ENCODE data around the gene HPS1.
"Not testable (repeated sequence)": the region's sequence is repeated elsewhere in the genome, so short reads cannot be mapped to it uniquely, and the experiment has no call there.

The HPS1 gene

DNA sequence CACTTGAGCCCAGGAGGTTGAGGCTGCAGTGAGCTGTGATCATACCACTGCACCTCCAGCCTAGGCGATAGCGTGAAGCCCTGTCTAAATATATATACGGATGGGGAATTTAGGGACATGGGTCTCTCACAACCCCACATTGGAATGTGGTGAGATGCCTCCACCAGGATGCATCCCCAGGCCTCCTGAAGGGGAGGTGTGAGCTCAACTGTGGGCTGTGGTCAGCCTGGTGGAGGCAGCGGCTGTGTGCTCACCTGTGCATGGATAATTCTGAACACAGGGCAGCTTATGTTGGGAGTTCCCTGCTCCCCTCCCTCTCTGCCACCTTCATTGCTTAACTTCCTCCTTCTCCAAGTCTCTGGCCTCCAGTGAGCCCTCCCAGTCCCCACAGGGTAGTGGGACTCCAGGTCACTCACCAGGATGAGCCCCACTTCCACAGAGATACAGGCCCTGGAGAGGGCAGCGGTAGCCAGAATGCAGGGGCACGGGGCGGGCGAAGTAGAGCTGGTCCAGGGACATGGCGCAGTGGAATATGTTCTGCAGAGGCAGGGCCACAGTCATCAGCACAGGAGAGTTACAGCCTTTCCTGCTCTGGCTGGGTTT is 62.1 kb downstream of the HPS1 start:
- no peak for DNase-seq

DNA sequence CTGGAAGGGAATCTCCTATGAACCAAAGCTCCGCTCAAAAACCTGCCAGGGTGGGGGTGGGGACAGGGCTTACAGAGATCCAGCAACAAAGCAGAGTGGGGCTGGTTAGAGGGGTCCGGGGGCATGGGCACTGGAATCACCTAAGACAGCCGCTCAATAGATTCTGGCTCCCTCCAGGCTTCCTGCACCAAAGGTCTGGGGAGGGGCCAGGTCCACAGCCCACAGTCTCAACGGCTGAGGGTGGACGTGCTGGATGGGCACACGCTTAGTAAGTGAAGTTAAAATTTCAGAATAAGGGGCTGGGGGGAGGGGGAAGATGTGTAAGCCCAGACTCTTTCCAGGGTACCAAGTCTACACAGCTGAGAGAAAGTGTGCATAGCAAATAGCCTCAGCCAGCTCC is 62.9 kb downstream of the HPS1 start:
- DNase-seq: no peak

DNA sequence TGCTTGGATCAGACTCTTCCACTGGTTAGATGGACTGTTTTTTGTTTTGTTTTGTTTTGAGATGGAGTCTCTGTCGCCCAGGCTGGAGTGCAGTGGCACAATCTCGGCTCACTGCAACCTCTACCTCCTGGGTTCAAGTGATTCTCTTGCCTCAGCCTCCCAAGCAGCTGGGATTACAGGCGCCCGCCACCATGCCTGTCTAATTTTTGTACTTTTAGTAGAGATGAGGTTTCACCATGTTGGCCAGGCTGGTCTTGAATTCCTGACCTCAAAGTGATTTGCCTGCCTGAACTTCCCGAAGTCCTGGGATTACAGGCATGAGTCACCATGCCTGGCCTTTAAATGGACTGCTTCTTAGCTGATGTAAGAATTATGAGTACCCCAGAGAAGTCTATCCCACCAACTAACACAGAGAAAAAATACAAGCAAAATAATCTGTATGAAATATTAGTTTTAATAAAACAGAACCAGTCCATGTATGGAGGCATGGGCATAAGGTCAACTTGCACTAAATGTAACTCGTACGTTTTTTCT is 63.5 kb downstream of the HPS1 start:
- not testable (repeated sequence) for DNase-seq

DNA sequence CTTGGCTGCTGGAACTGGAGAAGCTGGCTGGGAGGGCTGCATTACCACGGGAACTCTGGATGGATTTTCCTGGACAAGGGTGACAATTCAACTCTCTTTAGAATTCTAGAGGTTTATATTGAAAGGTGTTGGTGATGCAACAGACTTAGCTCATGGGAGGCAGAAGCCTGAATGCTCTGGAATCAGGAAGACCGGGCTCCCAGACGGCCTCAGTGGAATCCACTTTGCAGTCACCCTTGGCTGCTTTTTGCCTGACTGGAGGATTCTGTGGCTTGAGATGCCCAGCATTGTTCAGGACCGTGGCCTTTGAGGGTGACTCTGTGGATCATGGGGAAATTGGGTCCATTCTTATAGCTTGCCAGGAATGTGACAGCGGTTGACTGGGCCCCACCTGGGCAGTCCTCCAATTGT is 64.0 kb downstream of the HPS1 start:
- DNase-seq: no peak

DNA sequence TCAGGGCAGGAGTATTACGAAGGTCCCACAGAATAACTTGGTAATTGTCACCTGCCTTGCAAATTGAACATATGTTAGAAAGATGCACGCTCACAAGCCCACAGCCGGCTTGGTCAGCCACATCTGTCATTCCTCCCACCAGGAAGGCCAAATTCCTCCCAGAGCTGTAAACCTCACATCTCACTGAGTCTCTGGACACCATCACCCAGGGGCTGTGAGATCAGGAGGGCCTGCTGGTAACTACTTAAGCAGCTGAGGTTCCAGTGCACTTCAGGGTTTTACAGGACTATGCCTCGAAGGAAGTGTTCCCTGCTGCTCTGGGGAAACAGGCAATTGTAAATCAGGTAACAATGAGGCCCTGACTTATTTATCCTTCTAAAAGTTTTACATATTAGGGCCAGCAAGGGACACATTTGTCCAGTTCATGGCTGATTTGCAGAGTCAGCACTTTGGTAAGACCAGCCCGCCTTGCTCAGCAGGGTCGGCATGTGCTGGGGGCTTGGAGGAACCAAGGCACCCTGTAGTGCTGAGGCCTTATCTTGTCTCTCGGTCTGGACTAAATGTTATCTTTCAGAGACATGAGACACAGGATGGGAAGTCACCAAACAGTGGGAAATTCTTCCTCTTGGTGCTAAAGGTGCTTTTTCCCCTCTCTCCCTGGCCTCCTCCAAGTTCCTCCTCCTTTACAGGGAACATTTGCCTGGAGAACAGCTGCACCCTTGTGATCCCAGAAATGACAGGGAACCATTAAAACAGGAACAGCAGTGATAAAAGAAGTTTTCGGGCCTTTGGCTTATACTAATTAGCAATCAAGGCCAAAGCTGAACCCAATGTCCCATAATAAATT is 66.0 kb downstream of the HPS1 start:
- no peak for DNase-seq

DNA sequence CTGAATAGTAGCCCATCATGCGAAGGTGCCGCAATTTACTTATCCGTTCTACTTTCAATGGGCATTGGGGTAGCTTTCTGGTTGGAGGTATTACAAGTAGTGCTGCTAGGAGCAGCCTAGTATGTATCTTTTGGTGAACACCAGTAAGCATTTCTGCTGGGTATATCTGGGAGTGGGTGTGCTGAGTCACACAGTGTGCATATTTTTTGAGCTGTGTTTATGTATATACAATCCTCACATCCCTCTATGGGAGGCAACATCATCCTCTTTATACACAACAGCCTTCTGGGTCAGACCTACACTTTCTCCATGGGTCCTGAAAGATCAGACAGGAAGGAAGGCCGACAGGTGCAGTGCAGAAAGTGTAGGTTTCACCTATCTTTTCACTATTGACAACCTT is 68.0 kb downstream of the HPS1 start:
- no peak for DNase-seq

DNA sequence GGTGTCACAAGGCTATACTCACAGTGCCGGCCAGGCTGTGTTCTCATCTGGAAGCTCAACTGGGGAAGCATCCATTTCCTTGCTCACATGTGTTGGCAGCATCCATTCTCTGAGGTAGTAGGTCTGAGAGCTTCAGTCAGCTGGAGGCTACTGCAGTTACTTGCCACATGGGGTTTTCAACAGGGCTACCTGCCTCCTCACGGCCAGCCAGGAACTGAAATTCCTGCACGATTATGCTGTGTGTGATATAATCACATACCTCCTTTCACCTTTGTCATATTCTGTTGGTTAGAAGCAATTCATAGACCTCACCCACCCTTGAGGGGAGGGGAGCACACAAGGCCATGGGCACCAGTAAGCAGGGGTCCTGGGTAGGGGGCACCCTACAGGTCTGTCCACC is 69.2 kb downstream of the HPS1 start:
- DNase-seq: no peak

DNA sequence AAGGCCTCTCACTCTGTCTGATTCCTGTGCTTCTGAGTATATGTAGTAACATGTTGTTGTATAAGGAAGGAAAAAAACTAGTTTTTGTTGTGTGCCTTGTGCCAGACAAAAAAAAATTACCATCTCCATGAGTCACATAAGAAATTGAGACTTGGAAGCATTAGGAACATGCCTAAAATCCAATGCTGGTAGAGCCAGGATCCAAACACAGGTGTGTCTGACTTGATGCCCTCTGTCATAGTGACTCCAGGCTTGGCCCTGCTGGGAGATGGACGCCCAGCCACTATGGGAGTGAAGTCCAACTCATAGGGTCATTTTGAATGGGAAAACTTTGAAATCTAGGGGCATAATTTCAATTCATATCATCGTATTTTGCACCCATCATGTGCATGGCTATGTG is 69.7 kb downstream of the HPS1 start:
- DNase-seq: no peak

DNA sequence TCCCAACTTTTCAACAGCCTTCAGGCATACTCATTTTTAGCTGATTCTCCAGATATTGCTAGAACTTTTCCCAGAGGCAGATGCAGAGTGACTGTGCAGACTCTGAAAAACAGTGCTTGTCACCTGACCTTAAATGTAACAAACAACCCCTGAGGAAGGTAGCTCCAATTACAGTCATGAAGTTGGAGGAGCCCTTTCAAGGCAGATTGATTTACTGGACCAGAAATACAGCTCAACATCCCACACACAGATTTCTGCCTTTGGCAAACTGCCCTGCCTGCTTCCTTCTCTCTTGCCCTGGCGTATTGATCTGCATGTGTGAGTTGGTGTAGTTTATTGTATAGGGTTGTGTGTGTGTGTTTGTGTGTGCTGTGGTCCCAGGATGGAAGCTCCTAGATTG is 70.2 kb downstream of the HPS1 start:
- DNase-seq: no peak

DNA sequence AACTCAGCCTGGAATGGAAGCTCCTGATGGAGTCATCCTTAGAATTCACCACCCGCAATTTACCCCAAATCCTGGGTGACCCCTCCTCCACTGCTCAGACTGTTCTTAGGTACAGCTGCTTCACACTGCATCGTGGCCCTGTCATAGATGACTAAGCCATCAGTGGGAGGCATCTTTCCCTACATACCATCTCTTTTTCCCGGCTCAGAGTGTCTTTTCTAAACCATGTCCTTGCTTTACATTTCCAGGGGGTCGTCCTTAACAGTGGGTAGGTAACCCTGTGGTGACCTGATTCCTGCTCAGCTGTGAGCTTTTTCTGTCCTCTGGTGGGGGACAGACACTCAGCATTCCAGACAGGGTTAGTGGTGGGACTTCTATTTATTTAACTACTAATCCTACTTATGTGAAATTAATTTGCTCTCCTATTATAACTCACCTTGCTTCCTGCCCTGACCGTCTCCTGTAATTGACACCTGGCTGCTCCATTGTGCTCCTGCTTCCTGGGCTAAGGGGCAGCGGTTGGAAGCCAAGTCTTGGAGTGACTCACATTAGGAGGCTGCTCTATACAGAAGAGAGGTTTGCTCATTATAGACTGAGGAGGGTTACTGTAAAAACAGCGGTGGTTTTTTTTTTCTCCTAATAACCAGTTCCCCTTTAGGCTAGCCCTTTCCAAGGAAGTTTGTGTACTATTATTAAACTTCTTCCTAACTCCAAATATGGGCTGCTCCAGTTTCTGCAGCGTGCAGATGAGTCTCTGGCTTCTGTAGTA is 72.3 kb downstream of the HPS1 start:
- no peak for DNase-seq

DNA sequence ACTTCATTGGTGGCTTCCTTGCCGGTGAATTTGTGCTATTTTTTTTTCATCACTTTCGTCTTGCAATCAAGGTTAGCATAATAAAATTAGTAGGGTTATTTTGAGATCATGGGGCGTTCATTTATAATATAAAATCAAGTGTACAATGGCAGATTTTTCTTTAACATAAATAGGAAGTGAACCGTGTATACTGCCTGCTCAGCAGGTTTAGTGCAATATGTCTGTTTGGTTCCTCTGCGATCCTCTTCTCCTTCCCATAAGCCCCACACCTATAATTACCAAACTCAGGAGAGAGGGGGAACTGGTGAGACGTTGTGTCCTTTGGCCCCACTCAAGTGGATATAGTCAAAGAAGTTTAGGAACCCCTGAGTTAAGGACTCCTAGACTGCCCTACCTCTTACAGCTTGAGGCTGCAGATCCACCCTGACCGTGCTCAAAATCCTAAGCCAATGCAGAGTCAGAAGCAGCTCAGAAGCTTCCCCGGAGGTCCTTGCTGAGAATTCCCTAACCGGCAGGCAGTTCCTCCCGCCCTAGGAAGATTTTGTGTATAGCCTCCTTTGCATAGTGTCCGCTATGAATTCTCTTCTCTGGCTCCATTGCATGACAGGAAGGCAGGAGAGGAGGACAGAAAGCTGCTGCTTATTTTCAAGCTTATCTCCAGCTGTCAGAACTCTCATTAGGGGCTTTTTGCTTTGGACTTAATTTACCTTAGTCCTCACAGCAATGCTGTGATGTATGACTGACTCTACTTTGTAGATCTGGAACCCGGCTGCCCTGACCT is 73.3 kb downstream of the HPS1 start:
- no peak for DNase-seq

DNA sequence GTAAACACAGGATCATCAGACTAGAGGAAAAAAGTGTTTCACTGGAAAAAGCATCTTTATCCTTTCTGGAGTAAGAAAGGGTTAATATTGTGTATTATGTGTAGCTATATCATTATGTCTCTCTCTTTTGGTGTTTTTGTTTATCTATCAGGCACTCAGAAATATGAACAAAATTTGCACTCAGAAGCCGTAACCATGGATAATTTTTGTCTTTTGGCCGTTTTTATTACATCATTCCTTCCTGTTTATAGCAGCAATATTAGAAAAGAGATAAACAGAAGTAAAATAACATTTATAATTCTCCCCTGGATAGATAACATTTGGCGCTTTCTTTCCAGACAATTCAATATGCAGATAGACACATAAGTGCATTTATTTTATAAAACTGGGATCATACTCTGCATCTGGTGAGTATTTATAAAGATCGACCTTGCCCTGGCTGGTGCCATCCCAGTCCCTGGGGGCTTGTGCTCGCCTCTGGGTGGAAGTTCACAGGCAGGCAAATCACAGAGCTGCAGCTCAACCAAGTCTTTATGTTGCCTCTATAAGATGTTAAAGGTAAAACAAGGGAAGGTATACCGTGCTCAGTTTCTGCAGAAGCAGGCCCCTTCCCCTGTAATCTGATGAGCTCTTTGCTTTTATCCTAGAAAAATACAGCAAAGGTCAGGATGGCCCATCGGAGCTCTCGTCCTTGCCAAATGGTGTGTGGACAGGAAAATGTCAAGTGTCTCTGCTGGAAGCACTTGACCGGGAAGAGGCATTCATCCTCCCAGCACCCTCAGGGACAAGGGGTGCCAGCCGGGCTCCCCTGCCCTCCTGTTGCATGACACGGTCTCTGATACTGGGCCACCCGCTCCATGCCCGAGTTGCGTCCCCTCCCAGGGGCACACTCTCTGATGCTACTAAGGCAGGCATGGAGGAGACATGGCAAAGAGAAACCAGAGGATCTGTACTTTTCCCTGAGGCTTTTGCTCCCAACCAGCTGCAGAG is 75.6 kb downstream of the HPS1 start:
- DNase-seq: no peak

DNA sequence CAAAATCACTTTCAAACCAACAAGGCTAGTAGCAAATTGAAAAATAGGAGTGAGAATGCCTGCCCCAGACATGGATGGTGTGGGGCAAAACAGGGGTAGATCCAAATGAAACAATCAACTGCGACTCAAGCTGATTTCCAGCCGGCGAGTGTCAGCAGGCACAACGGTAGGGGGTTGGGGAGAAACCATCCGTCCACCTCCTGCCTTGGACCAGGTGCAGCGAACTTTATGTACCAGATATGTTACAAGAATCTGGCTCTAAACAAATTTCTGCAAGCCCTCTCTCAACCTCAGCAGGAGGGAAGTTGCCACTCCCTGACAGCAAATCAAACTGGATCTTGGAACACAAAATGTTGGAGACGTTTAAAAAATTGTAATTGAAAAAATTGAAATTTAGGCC is 76.9 kb downstream of the HPS1 start:
- DNase-seq: no peak

DNA sequence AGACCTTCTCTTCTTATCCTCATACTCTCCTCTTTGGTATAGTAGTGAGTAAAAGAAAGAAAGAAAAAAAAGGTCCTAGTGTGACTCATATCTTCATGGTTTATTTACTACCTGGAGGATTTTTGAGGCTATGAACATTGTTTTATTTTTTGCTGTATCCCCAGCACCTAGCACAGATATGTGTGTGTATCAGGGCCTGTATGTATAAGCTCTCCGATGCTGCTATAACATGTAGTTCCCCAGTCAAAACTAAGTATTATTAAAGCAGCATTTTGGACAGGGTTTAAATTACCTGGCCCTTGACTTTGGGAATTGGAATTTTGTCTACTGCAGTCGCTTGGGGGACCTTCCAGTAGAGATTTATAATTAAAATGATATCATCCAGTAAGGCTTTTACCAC is 78.1 kb downstream of the HPS1 start:
- DNase-seq: no peak

DNA sequence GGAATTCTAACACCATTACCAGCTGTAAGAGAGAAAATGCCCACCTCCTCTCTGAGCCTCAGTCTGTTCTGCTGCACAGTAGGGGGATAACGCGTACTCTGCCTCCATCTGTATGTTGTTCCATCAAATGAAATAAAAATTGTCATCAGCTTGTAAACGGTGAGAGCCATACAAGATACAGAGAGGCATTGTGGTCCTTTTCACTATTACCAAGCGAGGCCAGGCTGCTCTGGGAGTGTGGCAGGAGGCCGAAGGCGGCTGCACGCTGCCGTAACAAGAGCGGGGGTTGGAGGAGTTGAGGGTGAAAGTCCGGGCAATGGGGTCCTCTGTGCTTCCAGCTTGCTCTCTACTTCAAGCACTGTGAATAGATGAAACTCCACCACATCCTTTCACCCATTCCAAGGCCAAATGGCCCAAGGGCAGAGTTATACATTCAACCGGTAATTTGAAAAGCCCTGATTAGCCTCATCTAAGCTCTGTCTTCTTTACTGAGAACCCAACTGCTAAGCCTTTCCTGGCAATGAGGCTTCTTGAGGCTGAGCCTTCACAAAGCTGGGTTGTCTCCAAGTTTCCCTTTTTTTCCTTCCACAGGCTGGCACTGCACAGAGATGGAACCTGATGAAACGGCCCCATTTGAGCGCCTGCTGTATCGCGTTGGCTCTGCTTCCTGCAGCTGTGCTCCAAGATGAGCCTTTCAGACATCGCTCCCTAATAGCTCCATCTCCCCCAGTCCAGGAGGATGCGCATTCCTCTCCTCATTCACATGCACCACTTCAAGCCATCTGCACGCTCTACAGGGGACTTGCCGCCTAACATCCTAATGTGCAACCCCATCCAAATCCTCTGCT is 78.9 kb downstream of the HPS1 start:
- no peak for DNase-seq

Measured in DMS 273 treated with DMSO at 0.1 percent for 48 hours (cell line).